Superior temporal gyrus (tissue), 1 donor: Measurements from ENCODE around the gene CDADC1.
"Not testable (repeated sequence)": the region's sequence is repeated elsewhere in the genome, so short reads cannot be mapped to it uniquely, and the experiment has no call there.

Experiments used
- DNase-seq: peaks from one replicate; pipeline ENCODE4 v3.0.0-alpha.2; 2016; ENCODE audit errors: extremely low spot score

Gene CDADC1

GRCh38 chr13:49315036-49315565 is 67.4 kb downstream of the CDADC1 start:
- DNase-seq = no peak

GRCh38 chr13:49315756-49316482 is 68.2 kb downstream of the CDADC1 start:
- DNase-seq = no peak

GRCh38 chr13:49319551-49319950 is 71.8 kb downstream of the CDADC1 start:
- no peak for DNase-seq

- no peak for DNase-seq
These were observed 72.2 kb downstream of the CDADC1 start for GRCh38 chr13:49319951-49320350.

GRCh38 chr13:49320975-49321374 is 73.2 kb downstream of the CDADC1 start:
- no peak for DNase-seq

- no peak for DNase-seq
These were observed 75.0 kb downstream of the CDADC1 start for GRCh38 chr13:49322702-49323101.

GRCh38 chr13:49323344-49323743 is 75.6 kb downstream of the CDADC1 start:
- DNase-seq = no peak

- no peak for DNase-seq
These were observed 78.6 kb downstream of the CDADC1 start for GRCh38 chr13:49326222-49326917.

- DNase-seq = not testable (repeated sequence)
These were observed 79.4 kb downstream of the CDADC1 start for GRCh38 chr13:49327145-49327544.

GRCh38 chr13:49329831-49330545 is 82.3 kb downstream of the CDADC1 start:
- DNase-seq = no peak

GRCh38 chr13:49330546-49330864 is 82.8 kb downstream of the CDADC1 start:
- DNase-seq = no peak

GRCh38 chr13:49336655-49337054 is 88.9 kb downstream of the CDADC1 start:
- no peak for DNase-seq

GRCh38 chr13:49340161-49340560 is 92.4 kb downstream of the CDADC1 start:
- no peak for DNase-seq

GRCh38 chr13:49341517-49341916 is 93.8 kb downstream of the CDADC1 start:
- no peak for DNase-seq

- no peak for DNase-seq
These were observed 94.2 kb downstream of the CDADC1 start for GRCh38 chr13:49341941-49342340.

GRCh38 chr13:49342454-49342853 is 94.7 kb downstream of the CDADC1 start:
- DNase-seq = no peak
